Measurements from ENCODE around the gene DHCR7. TPM values are rescaled to one million over a fixed set of nuclear protein-coding genes. Genes with fewer than 3 reads are reported as not detected.

DHCR7 gene
- total RNA-seq, 1 donor from 2014 or later = 208 TPM

DNA sequence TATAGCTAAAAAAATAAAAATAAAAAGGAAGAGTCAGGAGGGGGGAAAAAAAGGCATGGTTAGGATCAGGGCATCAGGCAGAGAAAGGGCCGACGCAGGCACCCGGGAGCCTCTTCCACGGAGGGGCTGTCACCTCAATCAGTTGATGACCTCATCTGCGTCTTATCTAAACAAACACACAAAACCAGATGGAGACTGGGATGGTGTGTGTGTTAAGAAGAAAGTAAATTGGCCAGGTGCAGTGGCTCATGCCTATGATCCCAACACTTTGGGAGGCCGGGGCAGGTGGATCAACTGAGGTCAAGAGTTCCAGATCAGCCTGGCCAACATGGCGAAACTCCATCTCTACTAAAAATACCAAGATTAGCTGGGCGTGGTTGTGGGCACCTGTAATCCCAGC, 63.6 kb downstream of the DHCR7 start:
- DNase-seq (ENCODE audit: low read depth, low spot score) = no peak
- Mint-ChIP-seq H3K4me3 (no peak overlapping the region), H3K27ac (ENCODE audit: unreplicated experiment) (no peak overlapping the region), H3K4me1 (no peaks in the 10 kb centered on the region), H3K9me3 (peaks cover 8% of the 10 kb centered on the region), H3K27me3 (ENCODE audit: low read depth) (peaks cover 30% of the 10 kb centered on the region), H3K36me3 (ENCODE audit: low read depth) (no peaks in the 10 kb centered on the region)
- TF ChIP-seq, protein P1, sequence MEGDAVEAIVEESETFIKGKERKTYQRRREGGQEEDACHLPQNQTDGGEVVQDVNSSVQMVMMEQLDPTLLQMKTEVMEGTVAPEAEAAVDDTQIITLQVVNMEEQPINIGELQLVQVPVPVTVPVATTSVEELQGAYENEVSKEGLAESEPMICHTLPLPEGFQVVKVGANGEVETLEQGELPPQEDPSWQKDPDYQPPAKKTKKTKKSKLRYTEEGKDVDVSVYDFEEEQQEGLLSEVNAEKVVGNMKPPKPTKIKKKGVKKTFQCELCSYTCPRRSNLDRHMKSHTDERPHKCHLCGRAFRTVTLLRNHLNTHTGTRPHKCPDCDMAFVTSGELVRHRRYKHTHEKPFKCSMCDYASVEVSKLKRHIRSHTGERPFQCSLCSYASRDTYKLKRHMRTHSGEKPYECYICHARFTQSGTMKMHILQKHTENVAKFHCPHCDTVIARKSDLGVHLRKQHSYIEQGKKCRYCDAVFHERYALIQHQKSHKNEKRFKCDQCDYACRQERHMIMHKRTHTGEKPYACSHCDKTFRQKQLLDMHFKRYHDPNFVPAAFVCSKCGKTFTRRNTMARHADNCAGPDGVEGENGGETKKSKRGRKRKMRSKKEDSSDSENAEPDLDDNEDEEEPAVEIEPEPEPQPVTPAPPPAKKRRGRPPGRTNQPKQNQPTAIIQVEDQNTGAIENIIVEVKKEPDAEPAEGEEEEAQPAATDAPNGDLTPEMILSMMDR (conservative IDR thresholded peaks at IDR 0.05) = no peak

Small RNA genes lying within 50 kb of the gene (microRNA-seq; reads per million reads assigned to microRNA genes)
- not detected for gene MIR6754

Other genes starting within 250 kb of the DHCR7 start
- gene SHANK2, start 195.8 kb downstream of the DHCR7 start, total RNA-seq = 7.6 and 10.0 TPM in 2 replicates
- 42.9 and 45.1 TPM in 2 replicates for gene NADSYN1, start 4.8 kb upstream of the DHCR7 start, total RNA-seq
- gene KRTAP5-7, start 78.9 kb upstream of the DHCR7 start, total RNA-seq = not detected in 2 replicates
- gene KRTAP5-8, start 89.6 kb upstream of the DHCR7 start, total RNA-seq = 0.25 TPM in 1 of 2 replicates, not detected in the other
- not detected in 2 replicates for gene KRTAP5-9, start 100.0 kb upstream of the DHCR7 start, total RNA-seq
- gene KRTAP5-10, start 117.2 kb upstream of the DHCR7 start, total RNA-seq = not detected in 2 replicates
- gene KRTAP5-11, start 134.5 kb upstream of the DHCR7 start, total RNA-seq = not detected in 2 replicates